ENCODE data around the gene BNIP1.

- TF ChIP-seq POLR2A (IDR thresholded peaks at IDR 0.05; ENCODE audit: low read depth, low read length): no peak
- TF ChIP-seq, protein P1, sequence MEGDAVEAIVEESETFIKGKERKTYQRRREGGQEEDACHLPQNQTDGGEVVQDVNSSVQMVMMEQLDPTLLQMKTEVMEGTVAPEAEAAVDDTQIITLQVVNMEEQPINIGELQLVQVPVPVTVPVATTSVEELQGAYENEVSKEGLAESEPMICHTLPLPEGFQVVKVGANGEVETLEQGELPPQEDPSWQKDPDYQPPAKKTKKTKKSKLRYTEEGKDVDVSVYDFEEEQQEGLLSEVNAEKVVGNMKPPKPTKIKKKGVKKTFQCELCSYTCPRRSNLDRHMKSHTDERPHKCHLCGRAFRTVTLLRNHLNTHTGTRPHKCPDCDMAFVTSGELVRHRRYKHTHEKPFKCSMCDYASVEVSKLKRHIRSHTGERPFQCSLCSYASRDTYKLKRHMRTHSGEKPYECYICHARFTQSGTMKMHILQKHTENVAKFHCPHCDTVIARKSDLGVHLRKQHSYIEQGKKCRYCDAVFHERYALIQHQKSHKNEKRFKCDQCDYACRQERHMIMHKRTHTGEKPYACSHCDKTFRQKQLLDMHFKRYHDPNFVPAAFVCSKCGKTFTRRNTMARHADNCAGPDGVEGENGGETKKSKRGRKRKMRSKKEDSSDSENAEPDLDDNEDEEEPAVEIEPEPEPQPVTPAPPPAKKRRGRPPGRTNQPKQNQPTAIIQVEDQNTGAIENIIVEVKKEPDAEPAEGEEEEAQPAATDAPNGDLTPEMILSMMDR (conservative IDR thresholded peaks at IDR 0.05; ENCODE audit: low read depth, low read length): no peak
- TF ChIP-seq NFE2L2 (IDR thresholded peaks at IDR 0.05; ENCODE audit: low read depth, low read length): no peak
These were observed 45.5 kb upstream of the BNIP1 start for GRCh38 chr5:173098787-173099186.
